Natural killer cell treated with Interleukin-12 subunit alpha and Interleukin-12 subunit beta and Interleukin-15 and Interleukin-18, amount 100 ng/mL, for 72 hours (primary cell): ENCODE measurements around the gene CASP5. TPM values are rescaled to one million over a fixed set of nuclear protein-coding genes. Genes with fewer than 3 reads are reported as not detected.

Experiments used
- ATAC-seq, 2 donors: fragments of 150-1000 bp; cut with Tn5 transposase in 1 of 2; sonication (Bioruptor Pico), chemical (Tn5 transposase) in 1 of 2; 2 replicates each; pipeline ENCODE4 v1.10.0; 2021
- DNase-seq: peaks from one replicate; pipeline ENCODE4 v3.0.0; 2022; ENCODE audit warnings: low spot score
- H3K27ac Mint-ChIP-seq, 2 donors: 1 replicate in 1 of 2; 2 replicates in 1 of 2; pipeline ENCODE4 v1.8.0; 2022; ENCODE audit warnings: mixed read lengths in 2 of 2, mild to moderate bottlenecking in 1 of 2, moderate library complexity in 1 of 2
- H3K27me3 Mint-ChIP-seq, 2 donors: 1 replicate in 1 of 2; 2 replicates in 1 of 2; pipeline ENCODE4 v1.8.0; 2022; ENCODE audit warnings: mixed read lengths in 2 of 2
- H3K36me3 Mint-ChIP-seq: one replicate; pipeline ENCODE4 v1.8.0; 2022; ENCODE audit warnings: mixed read lengths
- H3K4me1 Mint-ChIP-seq, 2 donors: 1 replicate in 1 of 2; 2 replicates in 1 of 2; pipeline ENCODE4 v1.8.0; 2022; ENCODE audit warnings: low read depth in 2 of 2, mixed read lengths in 2 of 2, mild to moderate bottlenecking in 1 of 2
- H3K4me3 Mint-ChIP-seq: one replicate; pipeline ENCODE4 v1.8.0; 2022; ENCODE audit warnings: mixed read lengths
- H3K9me3 Mint-ChIP-seq: 2 replicates; pipeline ENCODE4 v1.8.0; 2022; ENCODE audit warnings: mixed read lengths
- total RNA-seq, 2 donors: library from RNA; stranded (reverse); gene quantifications; one replicate each; pipeline ENCODE4 v1.2.3, GENCODE V29; 2022

The CASP5 gene
- total RNA-seq, 2 donors from 2014 or later, result 0.33 TPM; not detected in 1

DNA sequence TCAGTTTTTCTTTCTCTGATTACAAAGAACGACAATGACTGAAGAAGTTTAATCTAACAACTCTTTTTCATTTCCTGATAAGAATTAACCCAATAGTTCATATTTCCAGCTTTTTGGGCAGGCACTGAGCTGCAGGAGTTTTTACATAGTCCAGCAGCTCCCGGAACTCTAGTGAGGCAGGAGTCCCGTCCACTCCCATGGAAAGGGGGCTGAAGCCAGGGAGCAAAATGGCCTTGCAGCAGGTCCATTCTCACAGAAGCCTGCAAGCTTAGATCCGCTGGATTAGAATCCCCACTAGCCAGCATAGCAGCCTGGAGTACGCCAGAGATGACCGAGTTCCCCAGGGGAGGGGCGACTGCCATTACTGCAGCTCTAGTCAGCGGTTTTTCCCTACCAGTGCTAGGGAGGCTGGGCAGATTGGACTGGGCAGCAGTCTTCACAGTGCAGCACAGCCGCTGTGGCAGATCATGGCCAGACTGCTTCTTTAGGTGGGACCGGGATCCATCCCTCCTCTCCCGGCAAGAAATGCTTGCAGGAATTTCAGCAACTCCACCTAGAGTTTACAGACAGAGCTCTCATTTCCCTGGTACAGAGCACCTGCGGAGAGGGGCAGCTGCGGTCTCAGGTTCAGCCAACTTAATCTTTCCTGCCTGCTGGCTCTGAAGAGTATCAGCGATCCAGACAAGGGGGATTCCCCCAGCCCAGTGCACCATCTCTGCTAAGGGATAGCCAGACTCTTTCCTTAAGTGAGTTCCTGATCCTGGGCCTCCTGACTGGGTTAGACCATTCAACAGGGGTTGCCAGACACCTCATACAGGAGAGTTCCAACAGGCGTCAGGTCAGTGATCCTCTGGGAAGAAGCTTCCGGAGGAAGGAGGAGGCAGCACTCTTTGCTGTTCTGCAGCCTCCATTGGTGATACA lies 53.9 kb downstream of the CASP5 start:
- Mint-ChIP-seq H3K4me3 (peak overlapping the region; percentile 99), H3K36me3 (peaks cover 51% of the 10 kb centered on the region), H3K4me1 (peaks cover 48 to 54% of the 10 kb centered on the region in 2 donors), H3K27me3 (no peaks in the 10 kb centered on the region), H3K9me3 (peaks cover 4% of the 10 kb centered on the region), H3K27ac (peak overlapping the region; percentile 95 to 100)
- ATAC-seq (peak; percentile 37 to 40), DNase-seq (no peak)

DNA sequence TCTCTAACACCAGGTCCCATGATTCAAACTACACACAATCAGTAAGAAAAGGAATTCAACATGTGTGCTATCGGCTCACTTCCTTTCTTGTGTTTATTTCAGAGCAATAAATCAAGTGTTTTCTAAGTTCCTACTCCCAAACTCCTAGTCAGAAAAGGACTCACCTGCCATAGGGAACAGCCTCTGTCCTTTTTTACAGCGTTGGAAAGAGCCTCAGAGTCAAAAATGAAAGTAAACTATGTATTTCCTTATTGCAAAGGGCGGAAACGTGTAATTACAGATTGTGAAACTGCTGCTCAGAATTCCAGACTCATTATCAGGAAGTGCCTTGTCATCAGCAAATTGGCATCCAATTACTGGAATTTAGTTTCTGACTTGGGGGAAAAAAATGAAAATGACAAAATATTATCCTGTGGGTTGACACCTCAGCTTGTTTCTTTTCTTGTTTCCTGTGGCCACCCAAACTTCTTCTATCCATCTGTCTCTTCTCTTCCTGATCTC lies 54.6 kb downstream of the CASP5 start, which contains the start of gene CASP4:
Gene CASP4 (minus strand): TSS at position 220 of the 501 bp plus-strand sequence. CDS start 49 bp downstream, at position 171.
- Mint-ChIP-seq H3K4me1 (peaks cover 51 to 57% of the 10 kb centered on the region in 2 donors), H3K27ac (peak within 1 kb of the TSS; percentile 95 to 100), H3K9me3 (peaks cover 4% of the 10 kb centered on the region), H3K4me3 (peak within 1 kb of the TSS; percentile 99), H3K27me3 (no peaks in the 10 kb centered on the region), H3K36me3 (peaks cover 48% of the 10 kb centered on the region)
- peak; percentile 73 to 86 for ATAC-seq
- DNase-seq, result peak; percentile 61

DNA sequence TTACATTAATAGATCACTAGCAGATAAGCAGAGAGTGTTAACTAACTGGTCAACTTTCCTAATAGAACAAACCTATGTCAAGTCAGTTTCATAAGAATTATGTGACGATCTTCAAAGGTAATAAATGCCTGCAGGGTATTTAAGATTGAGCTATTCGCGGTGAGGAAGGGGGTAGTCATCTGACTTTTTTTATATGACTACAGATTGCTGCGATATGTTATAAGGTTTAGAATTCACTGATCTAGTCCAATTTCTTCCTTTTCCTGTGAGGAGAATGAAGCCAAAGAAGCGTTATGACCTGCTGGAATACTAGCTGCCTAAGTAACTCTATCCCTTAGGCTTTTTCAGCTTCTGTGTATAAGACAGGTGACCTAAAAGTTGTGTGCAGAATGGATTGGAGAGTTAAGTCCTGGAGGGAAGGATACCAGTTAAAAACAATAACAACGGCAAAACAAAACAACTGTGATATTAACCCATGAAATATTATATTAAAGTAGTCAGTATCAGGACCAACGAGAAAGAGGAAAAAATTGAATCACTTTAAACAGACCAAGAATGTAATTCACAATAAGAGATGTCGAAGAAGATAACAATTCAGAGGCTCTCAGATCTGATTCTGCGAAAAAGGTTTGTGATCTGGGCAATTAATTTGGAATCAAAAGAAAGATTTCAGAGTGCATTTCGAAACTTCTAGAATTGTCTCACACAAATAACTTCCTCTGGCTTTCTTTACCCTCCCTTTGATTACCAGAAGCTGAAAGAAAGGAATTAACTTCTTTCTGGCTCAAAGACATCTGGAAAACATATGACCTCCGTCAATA lies 55.2 kb downstream of the CASP5 start:
- H3K27ac Mint-ChIP-seq, result peak overlapping the region; percentile 95 to 100

DNA sequence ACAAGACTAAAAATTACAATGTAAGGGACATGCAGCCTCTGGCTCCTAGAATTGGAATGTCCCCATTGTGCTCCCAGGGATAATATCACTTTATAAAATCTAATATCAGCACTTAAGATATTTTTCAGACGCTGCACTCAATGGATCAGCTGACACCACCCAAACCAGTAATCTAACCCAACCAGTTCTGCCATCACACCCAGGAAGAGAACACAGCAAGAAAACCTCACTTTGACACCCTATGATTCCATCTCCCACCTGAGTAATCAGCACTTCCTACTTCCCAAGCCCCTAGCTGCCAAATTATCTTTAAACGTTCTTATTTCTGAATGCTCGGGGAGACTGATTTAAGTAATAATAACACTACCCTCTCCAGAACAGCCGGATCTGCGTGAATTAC lies 57.2 kb downstream of the CASP5 start:
- peak overlapping the region; percentile 99 for H3K4me3 Mint-ChIP-seq
- ATAC-seq (no peak), DNase-seq (no peak)
- H3K36me3 Mint-ChIP-seq, result peaks cover 53% of the 10 kb centered on the region
- H3K27me3 Mint-ChIP-seq, result no peaks in the 10 kb centered on the region
- H3K9me3 Mint-ChIP-seq, result peaks cover 4% of the 10 kb centered on the region
- peaks cover 62 to 68% of the 10 kb centered on the region in 2 donors for H3K4me1 Mint-ChIP-seq
- peak overlapping the region; percentile 95 to 100 for H3K27ac Mint-ChIP-seq

More for the DNA sequence above, 55.2 kb downstream of the CASP5 start:
- peaks cover 49% of the 10 kb centered on the region for H3K36me3 Mint-ChIP-seq
- peak overlapping the region; percentile 99 for H3K4me3 Mint-ChIP-seq
- peaks cover 58 to 63% of the 10 kb centered on the region in 2 donors for H3K4me1 Mint-ChIP-seq
- H3K27me3 Mint-ChIP-seq, result no peaks in the 10 kb centered on the region
- H3K9me3 Mint-ChIP-seq, result peaks cover 4% of the 10 kb centered on the region
- ATAC-seq (peak in 1 of 2 donors; percentile 51), DNase-seq (no peak)

DNA sequence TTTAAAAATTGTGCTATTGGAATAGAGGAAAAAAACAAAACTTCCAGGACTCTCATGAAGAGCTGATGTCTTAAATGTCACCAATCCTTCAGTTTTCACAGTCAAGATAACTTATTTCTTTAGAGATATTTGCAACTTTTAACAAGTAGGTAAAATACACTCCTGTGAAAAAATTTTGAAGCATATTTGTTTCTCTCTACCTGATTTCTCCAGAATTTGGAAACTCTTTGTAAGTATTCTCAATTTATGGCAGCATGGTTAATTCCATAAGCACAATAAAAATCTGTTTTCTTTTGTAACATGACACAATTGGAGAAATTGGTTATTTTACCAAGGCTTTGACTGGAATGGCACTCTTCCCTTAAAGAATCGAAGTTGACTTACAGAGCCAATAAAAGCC lies 58.7 kb downstream of the CASP5 start:
- H3K27ac Mint-ChIP-seq, result no peak overlapping the region
- no peak for DNase-seq
- H3K36me3 Mint-ChIP-seq, result peaks cover 49% of the 10 kb centered on the region

DNA sequence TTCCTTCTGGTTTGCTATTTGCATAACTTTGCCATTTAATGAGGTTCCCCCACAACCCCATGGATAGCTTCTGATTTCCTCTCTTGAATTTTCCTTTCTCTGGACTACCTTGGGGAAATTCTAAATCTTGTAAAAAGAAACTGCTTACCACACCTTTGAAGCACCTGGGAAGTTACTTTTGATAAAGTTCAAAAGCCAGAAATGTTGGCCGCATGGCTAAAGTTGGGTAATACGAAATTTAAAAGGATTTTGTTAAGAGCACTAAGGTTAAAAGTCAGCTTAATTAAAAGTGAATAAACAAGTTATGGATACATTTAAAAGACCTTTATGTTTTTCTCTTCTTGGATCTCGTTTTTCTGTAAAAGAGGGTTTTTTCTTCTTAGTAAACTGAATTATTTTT lies 60.1 kb downstream of the CASP5 start:
- peak overlapping the region; percentile 36 for H3K4me3 Mint-ChIP-seq
- peaks cover 60 to 68% of the 10 kb centered on the region in 2 donors for H3K4me1 Mint-ChIP-seq
- ATAC-seq (no peak), DNase-seq (no peak)
- no peaks in the 10 kb centered on the region for H3K27me3 Mint-ChIP-seq
- peaks cover 4% of the 10 kb centered on the region for H3K9me3 Mint-ChIP-seq
- H3K27ac Mint-ChIP-seq, result no peak overlapping the region
- H3K36me3 Mint-ChIP-seq, result peaks cover 50% of the 10 kb centered on the region

More for the DNA sequence above, 58.7 kb downstream of the CASP5 start:
- Mint-ChIP-seq H3K9me3 (peaks cover 4% of the 10 kb centered on the region), H3K4me1 (peaks cover 58 to 68% of the 10 kb centered on the region in 2 donors), H3K27me3 (no peaks in the 10 kb centered on the region), H3K4me3 (no peak overlapping the region)
- no peak for ATAC-seq

DNA sequence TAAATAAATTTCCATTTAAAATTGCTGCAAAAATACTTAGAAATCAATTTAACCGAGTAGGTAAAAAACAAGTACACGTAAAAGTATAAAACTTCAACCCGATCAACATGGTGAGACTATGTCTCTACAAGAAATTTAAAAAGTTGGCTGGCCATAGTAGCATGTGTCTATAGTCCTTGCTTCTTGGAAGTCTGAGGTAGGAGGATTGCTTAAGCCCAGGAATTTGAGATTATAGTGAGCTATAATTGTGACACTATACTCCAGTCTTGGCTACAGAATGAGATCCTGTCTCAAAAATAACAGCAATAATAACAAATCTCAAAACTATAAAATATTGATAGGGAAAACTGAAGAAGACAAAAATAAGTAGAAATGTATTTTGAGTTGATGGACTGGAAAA lies 65.7 kb downstream of the CASP5 start:
- Mint-ChIP-seq H3K4me3 (peak overlapping the region; percentile 63), H3K36me3 (peaks cover 35% of the 10 kb centered on the region)

DNA sequence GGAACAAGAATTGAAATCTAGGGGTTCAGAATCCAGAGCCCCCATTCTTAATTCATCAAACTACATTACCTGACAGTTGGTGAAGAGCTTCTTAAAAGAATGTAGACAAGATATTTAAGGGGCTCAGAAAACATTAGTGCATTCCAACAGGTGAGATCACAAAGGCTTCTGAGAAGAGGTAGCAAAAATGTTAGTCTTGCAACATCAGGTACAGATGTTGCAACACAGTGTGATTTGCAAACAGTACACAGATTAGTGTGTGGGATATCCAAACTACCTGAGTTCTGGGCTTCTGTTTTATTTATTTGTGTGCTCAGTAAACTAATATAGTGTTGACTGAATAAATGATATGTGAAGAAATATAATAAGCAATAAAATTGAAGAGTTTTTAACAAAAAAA lies 66.4 kb downstream of the CASP5 start:
- peaks cover 54 to 56% of the 10 kb centered on the region in 2 donors for H3K4me1 Mint-ChIP-seq
- DNase-seq, result no peak
- H3K36me3 Mint-ChIP-seq, result peaks cover 36% of the 10 kb centered on the region
- H3K27me3 Mint-ChIP-seq, result no peaks in the 10 kb centered on the region
- H3K9me3 Mint-ChIP-seq, result no peaks in the 10 kb centered on the region
- peak; percentile 53 to 67 for ATAC-seq
- peak overlapping the region; percentile 64 to 87 for H3K27ac Mint-ChIP-seq
- peak overlapping the region; percentile 67 for H3K4me3 Mint-ChIP-seq

More for the DNA sequence above, 65.7 kb downstream of the CASP5 start:
- ATAC-seq (no peak), DNase-seq (no peak)
- no peaks in the 10 kb centered on the region for H3K27me3 Mint-ChIP-seq
- no peaks in the 10 kb centered on the region for H3K9me3 Mint-ChIP-seq
- H3K27ac Mint-ChIP-seq, result peak overlapping the region; percentile 11 to 87
- H3K4me1 Mint-ChIP-seq, result peaks cover 56 to 59% of the 10 kb centered on the region in 2 donors

DNA sequence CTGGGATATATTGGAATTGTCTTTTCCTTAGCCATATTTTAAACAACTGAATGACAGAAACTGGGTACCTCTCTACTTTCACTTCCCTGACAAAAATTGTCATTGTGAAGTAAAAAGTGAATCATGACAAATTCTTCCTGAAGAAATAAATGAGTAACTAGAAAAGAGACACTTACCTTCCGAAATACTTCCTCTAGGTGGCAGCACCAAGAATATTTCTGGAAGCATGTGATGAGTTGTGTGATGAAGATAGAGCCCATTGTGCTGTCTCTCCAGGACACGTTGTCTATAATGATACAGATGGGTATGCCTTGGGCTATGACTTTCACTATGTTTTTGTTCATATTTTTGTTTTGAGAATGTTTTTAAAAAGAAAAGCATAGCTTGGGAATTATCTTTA lies 76.1 kb downstream of the CASP5 start:
- ATAC-seq (no peak), DNase-seq (no peak)
- Mint-ChIP-seq H3K4me1 (peaks cover 21 to 27% of the 10 kb centered on the region in 2 donors), H3K4me3 (no peak overlapping the region), H3K27me3 (no peaks in the 10 kb centered on the region), H3K9me3 (no peaks in the 10 kb centered on the region), H3K27ac (peak overlapping the region; percentile 1 to 17), H3K36me3 (peaks cover 84% of the 10 kb centered on the region)

Other genes starting within 250 kb of the CASP5 start
- not detected for gene CASP12, start 124.7 kb downstream of the CASP5 start, total RNA-seq
- gene CASP4, start 54.6 kb downstream of the CASP5 start, total RNA-seq, result 100 to 1,000 TPM; 118 to 211 TPM
- 10 to 100 TPM; 43.8 to 84.8 TPM for gene CASP1, start 12.0 kb upstream of the CASP5 start, total RNA-seq
- 10 to 100 TPM; 17.1 to 58.3 TPM for gene CARD16, start 22.2 kb upstream of the CASP5 start, total RNA-seq
- gene CARD18, start 116.6 kb upstream of the CASP5 start, total RNA-seq, result not detected